ENCODE data around the gene FBXL4.

Gene FBXL4

GRCh38 chr6:98824902-98825599 lies 122.7 kb downstream of the FBXL4 start:
- no peak for DNase-seq (ENCODE audit: low spot score)

GRCh38 chr6:98824162-98824901 lies 123.4 kb downstream of the FBXL4 start:
- DNase-seq (ENCODE audit: low spot score): no peak

- DNase-seq (ENCODE audit: low spot score): no peak
Observed at GRCh38 chr6:98823428-98824161, 124.2 kb downstream of the FBXL4 start.

GRCh38 chr6:98821756-98822405 lies 125.9 kb downstream of the FBXL4 start:
- DNase-seq (ENCODE audit: low spot score): no peak

Measured in CD4-positive, alpha-beta T cell treated with Interleukin-2 at 100 ng/mL for 4 hours (primary cell).